ENCODE measurements around the gene LIMS2.

DNA sequence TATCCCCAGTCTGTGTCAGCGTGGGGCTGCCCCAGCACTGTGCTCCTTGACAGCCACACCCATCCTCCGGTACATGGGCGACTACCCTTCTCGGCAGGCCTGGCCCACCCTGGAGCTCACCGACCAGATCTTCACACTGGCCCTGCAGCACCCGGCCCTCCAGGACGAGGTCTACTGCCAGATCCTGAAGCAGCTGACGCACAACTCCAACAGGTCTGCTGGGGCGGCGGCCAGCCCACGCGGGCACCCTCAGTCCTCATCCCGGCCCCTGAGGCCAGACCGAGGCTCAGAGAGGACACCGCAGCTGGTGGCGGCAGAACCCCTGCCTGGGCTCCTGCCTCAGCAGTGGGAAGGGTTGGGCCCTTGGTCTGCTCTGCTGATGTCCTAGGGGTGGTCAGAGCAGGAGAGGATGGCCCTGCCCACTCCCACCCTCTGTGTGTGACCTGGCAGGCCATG lies 43.8 kb downstream of the LIMS2 start:
- TF ChIP-seq POLR2AphosphoS5 (IDR thresholded peaks at IDR 0.05) (no peak), POLR2A (IDR thresholded peaks at IDR 0.05) (no peak)
- TF ChIP-seq, protein P1, sequence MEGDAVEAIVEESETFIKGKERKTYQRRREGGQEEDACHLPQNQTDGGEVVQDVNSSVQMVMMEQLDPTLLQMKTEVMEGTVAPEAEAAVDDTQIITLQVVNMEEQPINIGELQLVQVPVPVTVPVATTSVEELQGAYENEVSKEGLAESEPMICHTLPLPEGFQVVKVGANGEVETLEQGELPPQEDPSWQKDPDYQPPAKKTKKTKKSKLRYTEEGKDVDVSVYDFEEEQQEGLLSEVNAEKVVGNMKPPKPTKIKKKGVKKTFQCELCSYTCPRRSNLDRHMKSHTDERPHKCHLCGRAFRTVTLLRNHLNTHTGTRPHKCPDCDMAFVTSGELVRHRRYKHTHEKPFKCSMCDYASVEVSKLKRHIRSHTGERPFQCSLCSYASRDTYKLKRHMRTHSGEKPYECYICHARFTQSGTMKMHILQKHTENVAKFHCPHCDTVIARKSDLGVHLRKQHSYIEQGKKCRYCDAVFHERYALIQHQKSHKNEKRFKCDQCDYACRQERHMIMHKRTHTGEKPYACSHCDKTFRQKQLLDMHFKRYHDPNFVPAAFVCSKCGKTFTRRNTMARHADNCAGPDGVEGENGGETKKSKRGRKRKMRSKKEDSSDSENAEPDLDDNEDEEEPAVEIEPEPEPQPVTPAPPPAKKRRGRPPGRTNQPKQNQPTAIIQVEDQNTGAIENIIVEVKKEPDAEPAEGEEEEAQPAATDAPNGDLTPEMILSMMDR (IDR thresholded peaks at IDR 0.05), result no peak

Measured in upper lobe of left lung (tissue), 4 donors.